Neural progenitor cell (in vitro differentiated cells): ENCODE measurements around the gene CD44. TPM values are rescaled to one million over a fixed set of nuclear protein-coding genes. Genes with fewer than 3 reads are reported as not detected.

Experiments used
- DNase-seq: peaks from one replicate; pipeline ENCODE4 v3.0.0-alpha.2; 2016; ENCODE audit warnings: low spot score
- H2AFZ ChIP-seq: fragments of 200-600 bp; sonication (generic); replicated peaks from 2 replicates; pipeline ENCODE4 v1.6.1; 2016; ENCODE audit warnings: antibody characterized with exemption
- H3F3A ChIP-seq: fragments of 200-600 bp; sonication (generic); 2 replicates; pipeline ENCODE4 v1.6.1; 2016; ENCODE audit warnings: antibody characterized with exemption, low read depth
- H3K27ac ChIP-seq: fragments of 200-600 bp; sonication (generic); 2 replicates; pipeline ENCODE4 v1.5.1; 2016; ENCODE audit warnings: mild to moderate bottlenecking
- H3K27me3 ChIP-seq: fragments of 200-600 bp; sonication (generic); 2 replicates; pipeline ENCODE4 v1.6.1; 2016; ENCODE audit warnings: mild to moderate bottlenecking, moderate library complexity
- H3K36me3 ChIP-seq: fragments of 200-600 bp; sonication (generic); 2 replicates; pipeline ENCODE4 v1.5.1; 2016
- H3K4me1 ChIP-seq: fragments of 200-600 bp; sonication (generic); 2 replicates; pipeline ENCODE4 v1.6.1; 2016; ENCODE audit warnings: mixed run types
- H3K4me2 ChIP-seq: fragments of 200-600 bp; sonication (generic); 2 replicates; pipeline ENCODE4 v1.6.1; 2016
- H3K4me3 ChIP-seq: fragments of 200-600 bp; sonication (generic); 2 replicates; pipeline ENCODE4 v1.5.1; 2016
- H3K79me2 ChIP-seq: fragments of 200-600 bp; sonication (generic); 2 replicates; pipeline ENCODE4 v1.6.1; 2016; ENCODE audit warnings: low read depth
- H3K9ac ChIP-seq: fragments of 200-600 bp; sonication (generic); 2 replicates; pipeline ENCODE4 v1.6.1; 2016
- H3K9me3 ChIP-seq: fragments of 200-600 bp; sonication (generic); 2 replicates; pipeline ENCODE4 v1.5.1; 2016; ENCODE audit warnings: low read depth
- H4K20me1 ChIP-seq: fragments of 200-600 bp; sonication (generic); 2 replicates; pipeline ENCODE4 v1.6.1; 2016; ENCODE audit warnings: low read depth
- H3K27ac Mint-ChIP-seq: 3 replicates; pipeline ENCODE4 v1.8.0; 2021; ENCODE audit warnings: mixed read lengths
- H3K27me3 Mint-ChIP-seq: 2 replicates; pipeline ENCODE4 v1.8.0; 2022; ENCODE audit warnings: low read depth, mild to moderate bottlenecking, inconsistent platforms, moderate library complexity, mixed read lengths; ENCODE audit not compliant: insufficient read depth
- H3K36me3 Mint-ChIP-seq: 3 replicates; pipeline ENCODE4 v1.8.0; 2021; ENCODE audit warnings: mixed read lengths
- H3K4me1 Mint-ChIP-seq: 3 replicates; pipeline ENCODE4 v1.8.0; 2021; ENCODE audit warnings: mixed read lengths
- H3K4me3 Mint-ChIP-seq: 3 replicates; pipeline ENCODE4 v1.8.0; 2021; ENCODE audit warnings: mild to moderate bottlenecking, moderate library complexity, mixed read lengths
- H3K9me3 Mint-ChIP-seq: 3 replicates; pipeline ENCODE4 v1.8.0; 2020; ENCODE audit warnings: mixed read lengths
- CTCF ChIP-seq: fragments of 200-600 bp; sonication (generic); IDR thresholded peaks from 2 replicates; pipeline ENCODE4 v1.5.1; 2017; ENCODE audit warnings: antibody characterized with exemption, mild to moderate bottlenecking
- EZH2 ChIP-seq: fragments of 200-600 bp; sonication (generic); IDR thresholded peaks from 2 replicates; pipeline ENCODE4 v1.6.1; 2017; ENCODE audit warnings: antibody characterized with exemption, mild to moderate bottlenecking, moderate library complexity
- EZH2phosphoT487 ChIP-seq: fragments of 200-600 bp; sonication (generic); IDR thresholded peaks from 2 replicates; pipeline ENCODE4 v1.6.1; 2017; ENCODE audit warnings: antibody characterized with exemption
- total RNA-seq: library from RNA; depleted of rRNA; stranded (reverse); fragments of >200 nt; gene quantifications from 2 replicates; pipeline ENCODE4 v1.2.3, GENCODE V29; 2015; ENCODE audit warnings: low replicate concordance

The CD44 gene
- total RNA-seq, 1 donor from 2014 or later, result 1.4 TPM

GRCh38 chr11:35234460-35235156 lies 95.6 kb downstream of the CD44 start:
- Histone ChIP-seq H2AFZ (no peak overlapping the region), H3K9ac (no peak overlapping the region), H3K27me3 (no peaks in the 10 kb centered on the region), H3K36me3 (no peaks in the 10 kb centered on the region), H3K79me2 (no peaks in the 10 kb centered on the region), H3K4me1 (peaks cover 16% of the 10 kb centered on the region), H3K9me3 (no peaks in the 10 kb centered on the region), H3K4me3 (no peak overlapping the region), H3F3A (no peaks in the 10 kb centered on the region), H3K4me2 (no peak overlapping the region), H3K27ac (no peak overlapping the region), H4K20me1 (no peaks in the 10 kb centered on the region)
- DNase-seq, result no peak
- Mint-ChIP-seq H3K27ac (no peak overlapping the region), H3K4me3 (no peak overlapping the region), H3K4me1 (peaks cover 19% of the 10 kb centered on the region), H3K9me3 (peaks cover 5% of the 10 kb centered on the region), H3K36me3 (no peaks in the 10 kb centered on the region), H3K27me3 (peaks cover 3% of the 10 kb centered on the region)
- no peak for TF ChIP-seq CTCF
- no peak for TF ChIP-seq EZH2phosphoT487
- no peak for TF ChIP-seq EZH2

GRCh38 chr11:35235157-35235468 lies 96.1 kb downstream of the CD44 start:
- Mint-ChIP-seq H3K4me1 (peaks cover 16% of the 10 kb centered on the region), H3K27ac (no peak overlapping the region), H3K36me3 (no peaks in the 10 kb centered on the region), H3K4me3 (no peak overlapping the region), H3K9me3 (peaks cover 5% of the 10 kb centered on the region), H3K27me3 (peaks cover 3% of the 10 kb centered on the region)
- no peak overlapping the region for H3K9ac ChIP-seq
- peaks cover 11% of the 10 kb centered on the region for H3K4me1 ChIP-seq
- H4K20me1 ChIP-seq, result no peaks in the 10 kb centered on the region
- H2AFZ ChIP-seq, result no peak overlapping the region
- no peaks in the 10 kb centered on the region for H3K27me3 ChIP-seq
- H3F3A ChIP-seq, result no peaks in the 10 kb centered on the region
- no peaks in the 10 kb centered on the region for H3K36me3 ChIP-seq
- H3K4me3 ChIP-seq, result no peak overlapping the region
- TF ChIP-seq EZH2phosphoT487 (no peak), CTCF (no peak)
- H3K27ac ChIP-seq, result no peak overlapping the region
- DNase-seq, result no peak
- H3K79me2 ChIP-seq, result no peaks in the 10 kb centered on the region
- no peaks in the 10 kb centered on the region for H3K9me3 ChIP-seq
- H3K4me2 ChIP-seq, result no peak overlapping the region

- Histone ChIP-seq H3K9ac (no peak overlapping the region), H3K27me3 (no peaks in the 10 kb centered on the region), H3K36me3 (no peaks in the 10 kb centered on the region), H3K79me2 (no peaks in the 10 kb centered on the region), H3K27ac (no peak overlapping the region), H3F3A (no peaks in the 10 kb centered on the region), H4K20me1 (no peaks in the 10 kb centered on the region), H2AFZ (no peak overlapping the region), H3K9me3 (no peaks in the 10 kb centered on the region), H3K4me1 (peaks cover 7% of the 10 kb centered on the region), H3K4me2 (no peak overlapping the region), H3K4me3 (no peak overlapping the region)
- Mint-ChIP-seq H3K27me3 (peaks cover 5% of the 10 kb centered on the region), H3K4me3 (no peak overlapping the region), H3K9me3 (peaks cover 5% of the 10 kb centered on the region), H3K27ac (no peak overlapping the region), H3K4me1 (peaks cover 14% of the 10 kb centered on the region), H3K36me3 (no peaks in the 10 kb centered on the region)
- no peak for TF ChIP-seq EZH2
- no peak for TF ChIP-seq EZH2phosphoT487
- TF ChIP-seq CTCF, result no peak
- no peak for DNase-seq
Measured at GRCh38 chr11:35235498-35235897, 96.5 kb downstream of the CD44 start.
